ENCODE results near the gene KIAA1217. TPM values are rescaled to one million over a fixed set of nuclear protein-coding genes. Genes with fewer than 3 reads are reported as not detected.
A peak's percentile ranks its signal among the peaks of the same experiment; 100 is the strongest.

Gene KIAA1217
- total and polyA plus RNA-seq, 8 donors: 11.9 to 36.7 (median 19.8) TPM

- Histone ChIP-seq H3K27me3 (no peaks in the 10 kb centered on the region), H3K4me3 (no peak overlapping the region), H3K4me1 (peaks cover 8 to 38% (median 32%) of the 10 kb centered on the region in 3 donors), H3K27ac (no peak overlapping the region), H3K9me3 (no peaks in the 10 kb centered on the region), H3K36me3 (no peaks in the 10 kb centered on the region)
- DNase-seq (no peak), ATAC-seq (no peak), FAIRE-seq (no peak)
- TF ChIP-seq CTCF (IDR thresholded peaks at IDR 0.05): no peak
- intact Hi-C loops (cut with DNase I): no loop called here
- 82 to 89% methylated on average over 4 of the region's 4 CpGs for WGBS, 2 donors
These were observed 132.4 kb downstream of the KIAA1217 start for GRCh38 chr10:24341371-24341770.

GRCh38 chr10:24341897-24342296 lies 133.0 kb downstream of the KIAA1217 start:
- Histone ChIP-seq H3K4me1 (peaks cover 8 to 41% (median 34%) of the 10 kb centered on the region in 3 donors), H3K27ac (no peak overlapping the region), H3K36me3 (no peaks in the 10 kb centered on the region), H3K27me3 (no peaks in the 10 kb centered on the region), H3K4me3 (no peak overlapping the region), H3K9me3 (no peaks in the 10 kb centered on the region)
- intact Hi-C loops (cut with DNase I): no loop called here
- FAIRE-seq (no peak), ATAC-seq (peak in 1 of 4 donors; percentile 26), DNase-seq (no peak)
- no peak for TF ChIP-seq CTCF (IDR thresholded peaks at IDR 0.05)
- WGBS, 2 donors: 48 to 49% methylated on average over 2 of the region's 2 CpGs

GRCh38 chr10:24343686-24344085 lies 134.7 kb downstream of the KIAA1217 start:
- ATAC-seq (peak in 1 of 4 donors; percentile 8), DNase-seq (no peak), FAIRE-seq (no peak)
- 5% methylated on average over 4 of the region's 4 CpGs for WGBS, 2 donors
- Histone ChIP-seq H3K27me3 (no peaks in the 10 kb centered on the region), H3K36me3 (no peaks in the 10 kb centered on the region), H3K9me3 (no peaks in the 10 kb centered on the region), H3K27ac (peak overlapping the region in 2 of 4 donors; percentile 76), H3K4me1 (peaks cover 8 to 32% (median 31%) of the 10 kb centered on the region in 3 donors), H3K4me3 (peak overlapping the region in 1 of 4 donors; percentile 8)
- TF ChIP-seq CTCF (IDR thresholded peaks at IDR 0.05): no peak
- intact Hi-C loops (cut with DNase I): no loop called here

- no peaks in the 10 kb centered on the region for H3K36me3 ChIP-seq
- peak overlapping the region in 1 of 4 donors; percentile 8 for H3K4me3 ChIP-seq
- intact Hi-C loops (cut with DNase I): no loop called here
- no peaks in the 10 kb centered on the region for H3K9me3 ChIP-seq
- ATAC-seq (peak; percentile 59 to 85 (median 76)), DNase-seq (no peak), FAIRE-seq (no peak)
- H3K27ac ChIP-seq: peak overlapping the region in 2 of 4 donors; percentile 76
- H3K4me1 ChIP-seq: peaks cover 8 to 31% (median 26%) of the 10 kb centered on the region in 3 donors
- TF ChIP-seq CTCF (IDR thresholded peaks at IDR 0.05): no peak
- 7 to 8% methylated on average over 4 of the region's 4 CpGs for WGBS, 2 donors
- H3K27me3 ChIP-seq: no peaks in the 10 kb centered on the region
These were observed 135.3 kb downstream of the KIAA1217 start for GRCh38 chr10:24344279-24344678.

DNA sequence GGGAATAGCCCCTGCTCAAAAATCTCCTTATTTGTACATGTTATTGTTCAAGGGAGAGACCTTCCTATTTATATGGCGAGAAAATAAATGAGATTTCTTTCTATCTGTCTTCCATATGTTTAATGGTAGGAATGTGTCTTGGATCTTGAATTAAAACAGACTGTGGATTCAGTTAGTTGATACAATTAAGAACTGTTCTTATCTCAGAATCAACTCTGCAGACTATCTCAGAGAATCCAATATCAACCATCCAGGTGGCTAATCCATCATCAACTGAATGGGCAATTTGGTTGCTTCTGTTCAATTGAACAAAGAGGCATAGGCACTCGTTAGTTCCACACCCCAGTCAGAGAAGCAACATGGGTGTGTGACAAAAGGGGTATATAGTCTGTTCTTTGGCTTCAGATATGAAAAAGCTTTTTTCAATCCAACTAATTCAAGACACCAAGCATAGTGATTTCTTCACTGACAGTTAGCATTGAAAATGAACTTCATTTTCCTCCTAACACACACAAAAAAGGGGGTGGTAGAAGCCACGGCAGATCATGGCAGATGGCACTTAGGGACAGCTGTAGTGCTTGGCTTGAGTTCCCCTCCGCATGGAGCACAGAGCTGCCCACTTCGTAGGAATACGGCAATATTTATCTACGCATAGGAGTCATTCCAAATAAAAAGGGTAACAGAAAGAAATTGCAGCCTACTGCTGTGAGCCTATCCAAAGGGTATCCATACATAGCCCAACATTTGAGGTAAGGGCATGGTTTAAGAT lies 135.9 kb downstream of the KIAA1217 start:
- ATAC-seq: no peak
- Histone ChIP-seq H3K27ac (peak overlapping the region in 2 of 4 donors; percentile 76), H3K9me3 (no peaks in the 10 kb centered on the region), H3K27me3 (no peaks in the 10 kb centered on the region), H3K4me1 (peaks cover 8 to 34% (median 26%) of the 10 kb centered on the region in 3 donors), H3K4me3 (no peak overlapping the region), H3K36me3 (no peaks in the 10 kb centered on the region)
- DNase-seq: no peak
- 83 to 90% methylated on average over 7 of the region's 7 CpGs for WGBS, 2 donors
- TF ChIP-seq CTCF (IDR thresholded peaks at IDR 0.05): no peak
- intact Hi-C loops (cut with DNase I): loop anchor here in 1 of 3 donors (5.0 kb wide), 1 partner anchor 122 kb away; no protein-coding TSS in a partner anchor
- no peak for FAIRE-seq
